NCI-H345 treated with DMSO at 0.1 percent for 48 hours (cell line): ENCODE measurements around the gene DUSP8.
"Not testable (repeated sequence)": the region's sequence is repeated elsewhere in the genome, so short reads cannot be mapped to it uniquely, and the experiment has no call there.

Experiments used
- DNase-seq: peaks from one replicate; lab custom pipeline; 2025; ENCODE audit not compliant: unreplicated experiment; lab: John Stamatoyannopoulos, UW

DUSP8 gene

GRCh38 chr11:1518301-1518700 is 53.8 kb downstream of the DUSP8 start:
- DNase-seq, result no peak

- DNase-seq, result no peak
These were observed 54.7 kb downstream of the DUSP8 start for GRCh38 chr11:1517117-1518005.

GRCh38 chr11:1516273-1517067 is 55.6 kb downstream of the DUSP8 start:
- DNase-seq, result no peak

GRCh38 chr11:1515082-1516060 is 56.7 kb downstream of the DUSP8 start:
- peak; percentile 4 for DNase-seq

- no peak for DNase-seq
These were observed 57.6 kb downstream of the DUSP8 start for GRCh38 chr11:1514336-1515061.

GRCh38 chr11:1513326-1514296 is 58.5 kb downstream of the DUSP8 start:
- DNase-seq, result no peak

GRCh38 chr11:1512531-1513258 is 59.4 kb downstream of the DUSP8 start:
- DNase-seq, result not testable (repeated sequence)

- DNase-seq, result no peak
These were observed 60.1 kb downstream of the DUSP8 start for GRCh38 chr11:1511937-1512496.

- no peak for DNase-seq
These were observed 61.1 kb downstream of the DUSP8 start for GRCh38 chr11:1510928-1511327.

- not testable (repeated sequence) for DNase-seq
These were observed 61.7 kb downstream of the DUSP8 start for GRCh38 chr11:1510351-1510750.

- DNase-seq, result no peak
These were observed 62.3 kb downstream of the DUSP8 start for GRCh38 chr11:1509626-1510255.

GRCh38 chr11:1508986-1509385 is 63.1 kb downstream of the DUSP8 start:
- no peak for DNase-seq

- no peak for DNase-seq
These were observed 63.6 kb downstream of the DUSP8 start for GRCh38 chr11:1508491-1508891.

GRCh38 chr11:1507381-1508140 is 64.5 kb downstream of the DUSP8 start:
- no peak for DNase-seq

- no peak for DNase-seq
These were observed 65.1 kb downstream of the DUSP8 start for GRCh38 chr11:1506981-1507380.

- DNase-seq, result no peak
These were observed 66.6 kb downstream of the DUSP8 start for GRCh38 chr11:1505480-1505879.
